DND-41 (cell line): ENCODE results near the gene EIPR1.

Experiments
- EZH2 ChIP-seq: IDR thresholded peaks from 3 replicates; pipeline ENCODE4 v1.6.1; 2012; ENCODE audit warnings: borderline replicate concordance, low read depth, mild to moderate bottlenecking, moderate library complexity, low read length, inconsistent platforms; ENCODE audit not compliant: severe bottlenecking
- TF ChIP-seq, protein P1 (sequence below): IDR thresholded peaks from 2 replicates; pipeline ENCODE4 v1.5.1; 2012; ENCODE audit warnings: borderline replicate concordance, low read length, moderate library complexity, mild to moderate bottlenecking; ENCODE audit not compliant: poor library complexity, severe bottlenecking; ENCODE audit errors: extremely low read depth

DNA sequence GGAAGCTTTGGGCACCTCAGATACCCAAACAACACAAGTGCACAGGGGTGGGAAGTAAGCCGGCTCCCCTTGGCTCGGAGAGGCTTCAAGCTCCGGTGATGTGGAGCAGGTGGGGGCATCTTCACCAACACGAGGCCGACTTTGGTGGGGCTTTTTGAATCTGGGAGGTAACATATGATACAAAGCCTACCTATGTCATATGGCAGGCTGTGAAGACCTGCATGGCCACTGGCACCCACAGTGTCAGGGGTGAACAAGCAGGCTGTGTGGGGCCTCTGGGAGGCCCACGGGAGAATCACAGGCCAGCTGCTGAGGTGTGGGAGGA, 109.0 kb downstream of the EIPR1 start:
- TF ChIP-seq, protein P1, sequence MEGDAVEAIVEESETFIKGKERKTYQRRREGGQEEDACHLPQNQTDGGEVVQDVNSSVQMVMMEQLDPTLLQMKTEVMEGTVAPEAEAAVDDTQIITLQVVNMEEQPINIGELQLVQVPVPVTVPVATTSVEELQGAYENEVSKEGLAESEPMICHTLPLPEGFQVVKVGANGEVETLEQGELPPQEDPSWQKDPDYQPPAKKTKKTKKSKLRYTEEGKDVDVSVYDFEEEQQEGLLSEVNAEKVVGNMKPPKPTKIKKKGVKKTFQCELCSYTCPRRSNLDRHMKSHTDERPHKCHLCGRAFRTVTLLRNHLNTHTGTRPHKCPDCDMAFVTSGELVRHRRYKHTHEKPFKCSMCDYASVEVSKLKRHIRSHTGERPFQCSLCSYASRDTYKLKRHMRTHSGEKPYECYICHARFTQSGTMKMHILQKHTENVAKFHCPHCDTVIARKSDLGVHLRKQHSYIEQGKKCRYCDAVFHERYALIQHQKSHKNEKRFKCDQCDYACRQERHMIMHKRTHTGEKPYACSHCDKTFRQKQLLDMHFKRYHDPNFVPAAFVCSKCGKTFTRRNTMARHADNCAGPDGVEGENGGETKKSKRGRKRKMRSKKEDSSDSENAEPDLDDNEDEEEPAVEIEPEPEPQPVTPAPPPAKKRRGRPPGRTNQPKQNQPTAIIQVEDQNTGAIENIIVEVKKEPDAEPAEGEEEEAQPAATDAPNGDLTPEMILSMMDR, result no peak
- no peak for TF ChIP-seq EZH2
